Gastrocnemius medialis (tissue), 4 donors: ENCODE results near the gene SIAH2.

Experiments used
- CTCF ChIP-seq, 5 experiments: fragments of 450-650 bp in 3 of 5; fragments of 200-600 bp in 2 of 5; sonication (generic) in 2 of 5; IDR thresholded peaks in 4 of 5; conservative IDR thresholded peaks in 1 of 5; 1 replicate in 4 of 5; 2 replicates in 1 of 5; pipeline ENCODE4 v1.5.1; 2016 to 2019; ENCODE audit warnings: antibody characterized with exemption in 5 of 5, mild to moderate bottlenecking in 3 of 5, moderate library complexity in 3 of 5
- POLR2A ChIP-seq, 2 donors: fragments of 450-650 bp; IDR thresholded peaks; one replicate each; pipeline ENCODE4 v1.6.1; 2017; ENCODE audit warnings: antibody characterized with exemption in 2 of 2, mild to moderate bottlenecking in 2 of 2, moderate library complexity in 2 of 2

GRCh38 chr3:150783920-150784746 is 21.2 kb upstream of the SIAH2 start:
- TF ChIP-seq POLR2A (IDR thresholded peaks at IDR 0.05), result no peak
- no peak for TF ChIP-seq CTCF (IDR thresholded peaks at IDR 0.05 in 4 of 5, conservative IDR thresholded peaks at IDR 0.05 in 1 of 5)
